CD4-positive, alpha-beta memory T cell (primary cell): ENCODE data around the gene ACAT2. TPM values are rescaled to one million over a fixed set of nuclear protein-coding genes. Genes with fewer than 3 reads are reported as not detected.

Experiments
- CTCF ChIA-PET: fragments of 350-600 bp; sonication (Branson Sonifier 250); formaldehyde crosslinking; loops from one replicate; lab custom pipeline; 2021; ENCODE audit warnings: inconsistent platforms; ENCODE audit not compliant: partially characterized antibody; lab: Charles Lee
- POLR2A ChIA-PET: fragments of 350-600 bp; sonication (Branson Sonifier 250); formaldehyde crosslinking; loops from one replicate; lab custom pipeline; 2021; ENCODE audit not compliant: partially characterized antibody; lab: Charles Lee
- DNase-seq, 5 donors: peaks; one replicate each; pipeline versions ENCODE4 v3.0.0 to v3.0.0-alpha.2; 2020 to 2022; ENCODE audit warnings: mixed read lengths in 1 of 5
- H3K27ac ChIP-seq: one replicate; pipeline ENCODE4 v1.7.0; 2013; ENCODE audit warnings: low read depth, low read length
- H3K27me3 ChIP-seq: 2 replicates; pipeline ENCODE4 v1.7.0; 2013; ENCODE audit warnings: mild to moderate bottlenecking, low read length, moderate library complexity; ENCODE audit not compliant: insufficient read depth
- H3K36me3 ChIP-seq: 2 replicates; pipeline ENCODE4 v1.7.0; 2013; ENCODE audit warnings: mild to moderate bottlenecking, low read length, moderate library complexity; ENCODE audit not compliant: insufficient read depth
- H3K4me1 ChIP-seq: 2 replicates; pipeline ENCODE4 v1.7.0; 2013; ENCODE audit warnings: mild to moderate bottlenecking, low read length, moderate library complexity; ENCODE audit not compliant: insufficient read depth
- H3K4me3 ChIP-seq, 2 donors: one replicate each; pipeline ENCODE4 v1.7.0; 2013; ENCODE audit warnings: low read length in 2 of 2, mild to moderate bottlenecking in 1 of 2
- H3K9me3 ChIP-seq, 2 donors: one replicate each; pipeline ENCODE4 v1.7.0; 2013; ENCODE audit warnings: low read length in 2 of 2, control low read depth in 1 of 2; ENCODE audit not compliant: control insufficient read depth in 1 of 2
- H3K27ac Mint-ChIP-seq, 7 donors: one replicate each; pipeline ENCODE4 v1.8.0; 2020 to 2021; ENCODE audit warnings: mixed read lengths in 7 of 7, mild to moderate bottlenecking in 6 of 7, inconsistent platforms in 3 of 7, moderate library complexity in 3 of 7
- H3K27me3 Mint-ChIP-seq, 2 donors: one replicate each; pipeline ENCODE4 v1.8.0; 2020 to 2021; ENCODE audit warnings: mixed read lengths in 2 of 2
- H3K36me3 Mint-ChIP-seq, 2 donors: one replicate each; pipeline ENCODE4 v1.8.0; 2020 to 2021; ENCODE audit warnings: mixed read lengths in 2 of 2, inconsistent platforms in 1 of 2, mild to moderate bottlenecking in 1 of 2
- H3K4me1 Mint-ChIP-seq, 4 donors: one replicate each; pipeline ENCODE4 v1.8.0; 2020 to 2021; ENCODE audit warnings: mixed read lengths in 4 of 4, mild to moderate bottlenecking in 1 of 4
- H3K4me3 Mint-ChIP-seq, 8 donors: one replicate each; pipeline ENCODE4 v1.8.0; 2020 to 2021; ENCODE audit warnings: mixed read lengths in 8 of 8, mild to moderate bottlenecking in 7 of 8, moderate library complexity in 6 of 8, inconsistent platforms in 3 of 8
- H3K9me3 Mint-ChIP-seq, 8 donors: one replicate each; pipeline ENCODE4 v1.8.0; 2020 to 2021; ENCODE audit warnings: mixed read lengths in 8 of 8, mild to moderate bottlenecking in 5 of 8, inconsistent platforms in 3 of 8, moderate library complexity in 1 of 8
- intact Hi-C: fragments of 100-400 bp; cut with micrococcal nuclease; formaldehyde crosslinking; loops from one replicate; pipeline ENCODE4 v1.15.1; 2023
- polyA plus RNA-seq, 2 donors: library from polyadenylated mRNA; unstranded; fragments of 300-500 nt; fragmentation: Illumina TruSeq; gene quantifications; one replicate each; pipeline ENCODE4 v1.2.3, GENCODE V29; 2021
- total RNA-seq, 2 experiments: library from RNA; stranded (reverse); gene quantifications; one replicate each; pipeline ENCODE4 v1.2.3, GENCODE V29; 2021

ACAT2 gene
- total and polyA plus RNA-seq, 4 experiments from 2014 or later = 30.5 to 53.2 (median 37.2) TPM

DNA sequence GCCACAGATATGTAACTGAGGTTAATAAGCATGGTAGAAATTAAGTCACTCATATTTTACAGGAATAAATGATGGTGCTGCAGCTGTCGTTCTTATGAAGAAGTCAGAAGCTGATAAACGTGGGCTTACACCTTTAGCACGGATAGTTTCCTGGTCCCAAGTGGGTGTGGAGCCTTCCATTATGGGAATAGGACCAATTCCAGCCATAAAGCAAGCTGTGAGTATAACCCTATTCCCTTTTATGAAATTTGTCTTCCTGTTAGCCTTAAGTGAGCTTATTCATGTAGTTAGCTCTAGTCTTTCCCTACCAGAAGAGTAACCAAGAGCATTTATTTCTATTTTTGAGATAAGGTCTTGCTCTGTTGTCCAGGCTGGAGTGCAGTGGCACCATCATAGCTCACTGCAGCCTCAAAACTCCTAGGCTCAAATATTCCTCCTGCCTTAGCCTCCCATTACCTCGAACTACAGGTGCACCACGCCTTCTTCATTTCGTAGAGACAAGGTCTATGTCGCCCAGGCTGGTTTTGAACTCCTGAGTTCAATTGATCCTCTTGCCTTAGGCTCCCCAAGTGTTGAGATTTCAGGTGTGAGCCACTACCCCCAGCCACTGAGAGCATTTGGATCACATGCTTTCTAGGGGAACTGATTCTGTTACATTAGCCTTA lies 15.5 kb downstream of the ACAT2 start:
- Histone ChIP-seq H3K36me3 (peaks cover 56% of the 10 kb centered on the region), H3K27ac (no peak overlapping the region), H3K9me3 (no peaks in the 10 kb centered on the region), H3K4me3 (no peak overlapping the region), H3K4me1 (no peaks in the 10 kb centered on the region), H3K27me3 (no peaks in the 10 kb centered on the region)
- H3K4me3 Mint-ChIP-seq = no peak overlapping the region
- DNase-seq = no peak
- peaks cover 32 to 84% of the 10 kb centered on the region in 2 donors for H3K36me3 Mint-ChIP-seq
- ChIA-PET POLR2A (interaction anchor here (1.4 kb wide), 1 partner anchor 13 kb away, joined by 7 read pairs; the partner anchor contains the start of genes MRPL18 and TCP1), CTCF (no interaction called here)
- no peaks in the 10 kb centered on the region for H3K27me3 Mint-ChIP-seq
- peak overlapping the region in 6 of 7 donors; percentile 32 to 88 (median 62) for H3K27ac Mint-ChIP-seq
- H3K9me3 Mint-ChIP-seq = no peaks in the 10 kb centered on the region
- peaks cover 3 to 8% (median 7%) of the 10 kb centered on the region in 4 donors for H3K4me1 Mint-ChIP-seq
- intact Hi-C loops = no loop called here

DNA sequence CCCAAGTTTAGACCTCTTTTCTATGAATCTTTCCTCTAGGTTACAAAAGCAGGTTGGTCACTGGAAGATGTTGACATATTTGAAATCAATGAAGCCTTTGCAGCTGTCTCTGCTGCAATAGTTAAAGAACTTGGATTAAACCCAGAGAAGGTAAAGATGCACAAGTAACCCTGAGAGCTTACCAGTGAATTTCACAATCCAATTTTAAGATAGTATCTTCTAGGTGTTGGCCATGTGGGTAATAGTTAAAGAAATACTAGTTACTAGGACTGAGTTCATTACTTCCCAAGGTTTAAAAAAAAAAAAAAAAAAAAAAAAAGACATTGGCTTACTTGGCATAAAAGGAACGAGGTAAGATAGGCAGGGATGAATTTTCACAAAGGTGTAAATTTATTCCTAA lies 16.3 kb downstream of the ACAT2 start:
- H3K9me3 ChIP-seq = no peaks in the 10 kb centered on the region
- H3K27me3 ChIP-seq = no peaks in the 10 kb centered on the region
- H3K36me3 ChIP-seq = peaks cover 64% of the 10 kb centered on the region
- H3K4me1 ChIP-seq = no peaks in the 10 kb centered on the region
- no peak overlapping the region for H3K4me3 Mint-ChIP-seq
- ChIA-PET CTCF (no interaction called here), POLR2A (interaction anchor here (1.4 kb wide), 1 partner anchor 12 kb away, joined by 7 read pairs; the partner anchor contains the start of genes MRPL18 and TCP1)
- H3K27me3 Mint-ChIP-seq = no peaks in the 10 kb centered on the region
- no peaks in the 10 kb centered on the region for H3K9me3 Mint-ChIP-seq
- H3K36me3 Mint-ChIP-seq = peaks cover 40 to 90% of the 10 kb centered on the region in 2 donors
- H3K4me1 Mint-ChIP-seq = peaks cover 10 to 16% (median 14%) of the 10 kb centered on the region in 4 donors
- intact Hi-C loops = no loop called here
- DNase-seq = no peak
- no peak overlapping the region for H3K4me3 ChIP-seq
- H3K27ac ChIP-seq = no peak overlapping the region
- peak overlapping the region in 2 of 7 donors; percentile 39 to 55 for H3K27ac Mint-ChIP-seq

DNA sequence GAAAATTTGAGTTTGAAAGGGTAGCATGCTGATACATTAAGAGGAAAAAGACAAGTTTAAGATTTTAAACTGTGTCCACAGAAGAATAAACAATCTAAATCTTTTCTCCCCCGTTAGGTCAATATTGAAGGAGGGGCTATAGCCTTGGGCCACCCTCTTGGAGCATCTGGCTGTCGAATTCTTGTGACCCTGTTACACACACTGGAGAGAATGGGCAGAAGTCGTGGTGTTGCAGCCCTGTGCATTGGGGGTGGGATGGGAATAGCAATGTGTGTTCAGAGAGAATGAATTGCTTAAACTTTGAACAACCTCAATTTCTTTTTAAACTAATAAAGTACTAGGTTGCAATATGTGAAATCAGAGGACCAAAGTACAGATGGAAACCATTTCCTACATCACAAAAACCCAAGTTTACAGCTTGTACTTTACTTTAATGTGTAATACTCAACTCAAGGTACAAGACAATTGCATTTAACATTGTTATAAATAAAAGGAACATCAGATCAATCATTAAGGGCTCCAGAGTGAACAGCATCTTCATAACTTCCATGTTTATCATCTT lies 16.8 kb downstream of the ACAT2 start:
- H3K27ac ChIP-seq = no peak overlapping the region
- Mint-ChIP-seq H3K4me3 (no peak overlapping the region), H3K4me1 (peaks cover 10 to 18% (median 16%) of the 10 kb centered on the region in 4 donors), H3K36me3 (peaks cover 42 to 91% of the 10 kb centered on the region in 2 donors), H3K9me3 (no peaks in the 10 kb centered on the region), H3K27ac (peak overlapping the region in 2 of 7 donors; percentile 39 to 55), H3K27me3 (no peaks in the 10 kb centered on the region)
- no peak for DNase-seq
- H3K4me1 ChIP-seq = no peaks in the 10 kb centered on the region
- ChIA-PET POLR2A (no interaction called here), CTCF (no interaction called here)
- H3K4me3 ChIP-seq = no peak overlapping the region
- H3K36me3 ChIP-seq = peaks cover 69% of the 10 kb centered on the region
- H3K27me3 ChIP-seq = no peaks in the 10 kb centered on the region
- intact Hi-C loops = no loop called here
- no peaks in the 10 kb centered on the region for H3K9me3 ChIP-seq

DNA sequence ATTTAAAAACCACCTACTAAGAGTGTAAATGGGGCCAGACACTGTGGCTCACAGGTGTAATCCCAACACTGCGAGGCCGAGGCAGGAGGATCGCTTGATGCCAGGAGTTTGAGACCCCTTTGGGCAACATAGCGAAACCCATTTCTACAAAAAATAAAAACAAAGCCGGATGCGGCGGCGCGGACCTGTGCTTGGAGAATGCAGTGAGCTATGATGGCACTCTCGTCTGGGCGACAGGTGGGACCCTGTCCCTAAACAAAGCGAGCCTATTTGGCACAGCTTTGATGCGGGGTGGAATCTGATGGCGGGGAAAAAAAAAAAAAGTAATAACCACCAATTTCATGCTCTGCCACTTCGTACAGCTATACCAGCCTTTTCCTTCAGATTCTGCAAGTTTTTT lies 26.4 kb downstream of the ACAT2 start:
- H3K4me1 Mint-ChIP-seq = peaks cover 33 to 68% (median 53%) of the 10 kb centered on the region in 4 donors
- intact Hi-C loops = loop anchor here (2.0 kb wide), 1 partner anchor 181 kb away; the partner anchor contains the start of gene IGF2R
- Histone ChIP-seq H3K27ac (peak overlapping the region; percentile 93), H3K9me3 (no peaks in the 10 kb centered on the region), H3K4me3 (peak overlapping the region; percentile 43 to 90), H3K4me1 (peaks cover 54% of the 10 kb centered on the region), H3K36me3 (peaks cover 43% of the 10 kb centered on the region), H3K27me3 (no peaks in the 10 kb centered on the region)
- H3K27ac Mint-ChIP-seq = peak overlapping the region; percentile 88 to 94 (median 93)
- H3K36me3 Mint-ChIP-seq = peaks cover 37 to 74% of the 10 kb centered on the region in 2 donors
- ChIA-PET POLR2A (interaction anchor here (1.1 to 6.8 kb wide), 11 partner anchors 12 to 674 kb away, joined by 3 to 169 read pairs (median 5); partner anchors contain the start of genes ACAT2, SOD2 and WTAP), CTCF (interaction anchor here (1.0 to 4.3 kb wide), 5 partner anchors 8 to 96 kb away, joined by 4 to 37 read pairs (median 8); partner anchors contain the start of genes SOD2 and WTAP)
- H3K27me3 Mint-ChIP-seq = no peaks in the 10 kb centered on the region
- H3K4me3 Mint-ChIP-seq = peak overlapping the region; percentile 88 to 99 (median 95)
- DNase-seq = peak; percentile 3 to 45 (median 13)
- H3K9me3 Mint-ChIP-seq = no peaks in the 10 kb centered on the region

DNA sequence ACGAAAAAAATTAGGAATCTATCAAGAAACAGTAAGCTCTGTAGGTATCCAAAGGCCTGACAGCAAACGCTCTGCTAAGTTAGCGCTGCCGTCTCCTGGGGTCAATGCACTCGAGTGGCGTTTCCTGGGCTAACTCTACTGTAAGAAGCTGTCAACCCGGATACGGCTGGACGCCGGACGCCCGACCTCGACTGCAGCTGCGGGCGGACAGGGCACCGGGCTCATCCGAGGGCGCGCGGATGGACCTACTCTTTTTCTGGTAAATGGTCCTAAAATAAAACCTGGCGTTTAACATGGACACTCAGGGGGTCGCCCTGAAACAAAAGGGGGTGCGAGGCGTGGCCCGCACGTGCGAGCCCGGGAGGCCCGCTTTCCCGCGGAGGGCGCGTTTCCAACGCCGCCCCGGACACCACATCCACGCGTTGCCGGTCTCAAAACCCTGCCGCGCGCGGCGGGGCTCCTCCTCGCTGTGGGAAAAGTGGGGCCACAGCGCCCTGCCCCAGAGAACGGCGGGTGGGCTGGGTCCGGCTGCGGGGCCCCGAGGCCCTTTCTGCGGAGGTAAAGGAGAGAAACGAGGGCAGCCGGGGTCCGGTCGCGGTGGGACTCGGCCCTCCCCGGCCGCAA lies 27.0 kb downstream of the ACAT2 start:
- peak in 2 of 5 donors; percentile 19 to 40 for DNase-seq
- Histone ChIP-seq H3K4me3 (peak overlapping the region; percentile 43 to 90), H3K4me1 (peaks cover 54% of the 10 kb centered on the region), H3K36me3 (peaks cover 39% of the 10 kb centered on the region), H3K9me3 (no peaks in the 10 kb centered on the region), H3K27me3 (no peaks in the 10 kb centered on the region), H3K27ac (peak overlapping the region; percentile 93)
- H3K9me3 Mint-ChIP-seq = no peaks in the 10 kb centered on the region
- peaks cover 30 to 70% (median 55%) of the 10 kb centered on the region in 4 donors for H3K4me1 Mint-ChIP-seq
- ChIA-PET CTCF (interaction anchor here (1.0 to 4.3 kb wide), 6 partner anchors 8 to 97 kb away, joined by 4 to 37 read pairs (median 12); partner anchors contain the start of genes SOD2 and WTAP), POLR2A (interaction anchor here (1.0 to 6.8 kb wide), 15 partner anchors 13 to 673 kb away, joined by 3 to 169 read pairs (median 5); partner anchors contain the start of genes ACAT2, SOD2 and WTAP)
- H3K4me3 Mint-ChIP-seq = peak overlapping the region; percentile 94 to 99 (median 97)
- peak overlapping the region; percentile 88 to 94 (median 93) for H3K27ac Mint-ChIP-seq
- intact Hi-C loops = loop anchor here (1.0 to 2.0 kb wide), 4 partner anchors 27 to 180 kb away; partner anchors contain the start of genes ACAT2, IGF2R, SOD2 and WTAP
- H3K27me3 Mint-ChIP-seq = no peaks in the 10 kb centered on the region
- H3K36me3 Mint-ChIP-seq = peaks cover 33 to 70% of the 10 kb centered on the region in 2 donors

DNA sequence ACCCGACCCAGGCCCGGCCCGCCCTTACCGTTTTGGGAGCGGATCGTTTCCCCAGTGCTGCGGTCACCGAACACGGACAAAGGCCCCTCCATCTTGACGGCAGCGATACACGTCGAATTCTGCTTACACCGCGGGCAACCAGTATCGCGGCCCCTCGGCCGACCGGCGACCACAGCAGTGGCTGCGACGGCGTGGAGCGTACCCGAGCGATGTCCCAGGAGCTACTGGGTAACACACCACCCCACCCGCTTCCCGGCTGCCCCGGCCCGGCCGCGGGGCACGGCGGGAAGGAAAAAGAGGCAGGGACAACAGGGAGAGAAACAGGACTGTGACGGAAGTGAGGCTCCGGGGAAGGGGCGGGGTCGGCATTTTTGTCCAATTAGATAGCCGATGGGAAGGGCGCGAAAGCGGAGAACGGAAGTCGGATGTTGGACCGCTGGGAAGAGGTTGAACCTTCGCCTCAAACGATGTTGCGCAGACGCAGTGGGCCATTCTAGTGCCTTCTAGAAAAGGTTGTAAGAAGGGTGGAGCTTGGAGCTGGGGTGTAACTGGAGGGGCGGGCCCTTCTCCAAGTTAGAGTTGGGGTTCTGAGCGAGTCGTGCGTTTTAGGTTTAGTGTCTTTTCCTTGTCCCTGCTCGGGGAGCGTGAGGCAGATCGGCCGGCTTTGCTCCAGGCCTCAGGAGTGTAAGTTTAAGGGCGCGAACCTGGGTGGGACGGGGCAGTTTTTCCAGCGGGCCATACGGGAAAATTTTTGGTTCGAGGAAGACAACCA lies 27.7 kb downstream of the ACAT2 start, which contains the start of gene TCP1:
Gene TCP1 (minus strand): TSS at position 226 of the 772 bp plus-strand sequence. CDS start 134 bp downstream, at position 92.
- Mint-ChIP-seq H3K27me3 (no peaks in the 10 kb centered on the region), H3K36me3 (peaks cover 37 to 72% of the 10 kb centered on the region in 2 donors), H3K4me1 (peaks cover 32 to 75% (median 60%) of the 10 kb centered on the region in 4 donors), H3K27ac (peak within 1 kb of the TSS; percentile 93 to 99 (median 97)), H3K9me3 (no peaks in the 10 kb centered on the region), H3K4me3 (peak within 1 kb of the TSS; percentile 94 to 99 (median 97))
- no peaks in the 10 kb centered on the region for H3K27me3 ChIP-seq
- ChIA-PET CTCF (interaction anchor here (1.0 to 4.3 kb wide), 12 partner anchors 17 to 152 kb away, joined by 3 to 37 read pairs (median 6); partner anchors contain the start of genes ACAT2, SOD2 and WTAP), POLR2A (interaction anchor here (0.6 to 6.8 kb wide), 31 partner anchors 8 to 1206 kb away, joined by 3 to 169 read pairs (median 5); partner anchors contain the start of genes ACAT2, PNLDC1, SOD2 and WTAP)
- H3K9me3 ChIP-seq = no peaks in the 10 kb centered on the region
- H3K36me3 ChIP-seq = peaks cover 39% of the 10 kb centered on the region
- peak within 1 kb of the TSS; percentile 93 for H3K27ac ChIP-seq
- intact Hi-C loops = loop anchor here (1.0 to 10.0 kb wide), 5 partner anchors 27 to 675 kb away; partner anchors contain the start of genes ACAT2, IGF2R, SOD2 and WTAP
- H3K4me3 ChIP-seq = peak within 1 kb of the TSS; percentile 81 to 90
- H3K4me1 ChIP-seq = peaks cover 54% of the 10 kb centered on the region
- DNase-seq = peak; percentile 97 to 100 (median 98)
